IMR-90 (cell line): ENCODE results near the gene CEACAM21. TPM values are rescaled to one million over a fixed set of nuclear protein-coding genes. Genes with fewer than 3 reads are reported as not detected.

Experiments used
- ATAC-seq: fragments of 200-7000 bp; cut with Tn5 transposase; 2 replicates; pipeline ENCODE4 v1.9.1; 2020; ENCODE audit warnings: low read depth, mild to moderate bottlenecking, moderate library complexity
- BruUV-seq: library from RNA; stranded (reverse); fragments of 400-500 nt; replicated peaks from 2 replicates; lab custom pipeline; 2021; lab: Mats Ljungman, UMichigan
- CTCF ChIA-PET: fragments of 300-600 bp; formaldehyde crosslinking; extraction: SDS; loops from one replicate; lab custom pipeline; 2021; ENCODE audit warnings: antibody characterized with exemption; lab: Yijun Ruan, JAX
- POLR2A ChIA-PET: fragments of 300-600 bp; sonication (Branson Sonifier 250); formaldehyde crosslinking; loops from one replicate; lab custom pipeline; 2022; ENCODE audit warnings: antibody characterized with exemption; ENCODE audit not compliant: unreplicated experiment; lab: Charles Lee
- DNase-seq: peaks from one replicate; pipeline ENCODE4 v3.0.0; 2013
- H2AFZ ChIP-seq: replicated peaks from 2 replicates; pipeline ENCODE3; 2013; ENCODE audit warnings: low read length, mild to moderate bottlenecking; ENCODE audit not compliant: poor library complexity
- H2AK5ac ChIP-seq: 2 replicates; pipeline ENCODE4 v1.6.1; 2013; ENCODE audit warnings: low read depth, low read length, inconsistent platforms
- H2AK9ac ChIP-seq: replicated peaks from 2 replicates; pipeline ENCODE3; 2013; ENCODE audit warnings: mild to moderate bottlenecking, low read depth, low read length, moderate library complexity; ENCODE audit not compliant: poor library complexity
- H2BK120ac ChIP-seq: 2 replicates; pipeline ENCODE4 v1.6.1; 2013; ENCODE audit warnings: low read depth, low read length, inconsistent platforms
- H2BK15ac ChIP-seq: 3 replicates; pipeline ENCODE4 v1.6.1; 2013; ENCODE audit warnings: low read depth, low read length, inconsistent platforms
- H2BK20ac ChIP-seq: 2 replicates; pipeline ENCODE4 v1.6.1; 2013; ENCODE audit warnings: low read depth, mild to moderate bottlenecking, inconsistent platforms, low read length, moderate library complexity
- H2BK5ac ChIP-seq: 2 replicates; pipeline ENCODE4 v1.6.1; 2013; ENCODE audit warnings: mild to moderate bottlenecking, low read depth, low read length, inconsistent platforms; ENCODE audit not compliant: poor library complexity, severe bottlenecking
- H3K14ac ChIP-seq: replicated peaks from 2 replicates; pipeline ENCODE4 v1.6.1; 2013; ENCODE audit warnings: low read depth, low read length, inconsistent platforms
- H3K18ac ChIP-seq: 2 replicates; pipeline ENCODE4 v1.6.1; 2013; ENCODE audit warnings: low read depth, low read length, control low read depth
- H3K23ac ChIP-seq: 2 replicates; pipeline ENCODE4 v1.6.1; 2013; ENCODE audit warnings: low read depth, low read length, inconsistent platforms
- H3K27ac ChIP-seq: 2 replicates; pipeline ENCODE4 v1.5.1; 2013; ENCODE audit warnings: mild to moderate bottlenecking, control low read depth, low read length; ENCODE audit not compliant: insufficient read depth
- H3K27me3 ChIP-seq: 2 replicates; pipeline ENCODE4 v1.6.1; 2013; ENCODE audit warnings: low read length; ENCODE audit not compliant: control insufficient read depth, insufficient read depth
- H3K36me3 ChIP-seq: 2 replicates; pipeline ENCODE4 v1.6.1; 2013; ENCODE audit warnings: low read length, mixed read lengths; ENCODE audit not compliant: control insufficient read depth, insufficient read depth
- H3K4ac ChIP-seq: 2 replicates; pipeline ENCODE4 v1.6.1; 2013; ENCODE audit warnings: low read depth, low read length, inconsistent platforms
- H3K4me1 ChIP-seq: 2 replicates; pipeline ENCODE4 v1.6.1; 2013; ENCODE audit warnings: low read length, mixed read lengths; ENCODE audit not compliant: control insufficient read depth, insufficient read depth
- H3K4me2 ChIP-seq: 2 replicates; pipeline ENCODE4 v1.6.1; 2013; ENCODE audit warnings: low read depth, mild to moderate bottlenecking, control low read depth, low read length, moderate library complexity
- H3K4me3 ChIP-seq: 2 replicates; pipeline ENCODE4 v1.5.1; 2013; ENCODE audit warnings: low read depth, mild to moderate bottlenecking, control low read depth, low read length, moderate library complexity; ENCODE audit not compliant: insufficient read depth
- H3K56ac ChIP-seq: 2 replicates; pipeline ENCODE4 v1.6.1; 2013; ENCODE audit warnings: low read length, inconsistent platforms; ENCODE audit not compliant: insufficient read depth; ENCODE audit errors: extremely low read depth
- H3K79me1 ChIP-seq, 2 experiments: 2 replicates each; pipeline ENCODE4 v1.6.1; 2013; ENCODE audit warnings: low read length in 2 of 2, inconsistent platforms in 1 of 2, low read depth in 1 of 2
- H3K9ac ChIP-seq: 2 replicates; pipeline ENCODE4 v1.6.1; 2013; ENCODE audit warnings: low read depth, low read length, control low read depth
- H3K9me1 ChIP-seq: 2 replicates; pipeline ENCODE4 v1.6.1; 2013; ENCODE audit warnings: low read length, inconsistent platforms; ENCODE audit not compliant: insufficient read depth
- H3K9me3 ChIP-seq: 2 replicates; pipeline ENCODE4 v1.6.1; 2013; ENCODE audit warnings: low read length; ENCODE audit not compliant: control insufficient read depth, insufficient read depth
- H4K20me1 ChIP-seq: 2 replicates; pipeline ENCODE4 v1.6.1; 2013; ENCODE audit warnings: low read length, inconsistent platforms; ENCODE audit not compliant: insufficient read depth
- H4K5ac ChIP-seq: 2 replicates; pipeline ENCODE4 v1.6.1; 2013; ENCODE audit warnings: mild to moderate bottlenecking, low read depth, low read length, control low read depth
- H4K8ac ChIP-seq, 2 experiments: 2 replicates each; pipeline ENCODE4 v1.6.1; 2013; ENCODE audit warnings: low read depth in 2 of 2, low read length in 2 of 2, control low read depth in 1 of 2, inconsistent platforms in 1 of 2
- H4K91ac ChIP-seq: 2 replicates; pipeline ENCODE4 v1.6.1; 2013; ENCODE audit warnings: low read depth, low read length, inconsistent platforms; ENCODE audit not compliant: insufficient read depth
- CEBPB ChIP-seq: IDR thresholded peaks from 2 replicates; pipeline ENCODE4 v1.6.1; 2012; ENCODE audit warnings: low read depth, low read length, improper control_type of control experiment
- ELK1 ChIP-seq: fragments of 150-350 bp; IDR thresholded peaks from 2 replicates; pipeline ENCODE4 v1.6.1; 2016; ENCODE audit warnings: low read depth, mild to moderate bottlenecking, low read length, moderate library complexity, borderline replicate concordance
- MAFK ChIP-seq: IDR thresholded peaks from 2 replicates; pipeline ENCODE4 v1.6.1; 2012; ENCODE audit warnings: low read depth, low read length, improper control_type of control experiment
- POLR2A ChIP-seq: IDR thresholded peaks from 2 replicates; pipeline ENCODE4 v1.6.1; 2012; ENCODE audit warnings: mild to moderate bottlenecking, low read depth, low read length
- RFX5 ChIP-seq: IDR thresholded peaks from 2 replicates; pipeline ENCODE4 v1.8.0; 2012; ENCODE audit warnings: low read depth, mild to moderate bottlenecking, low read length, moderate library complexity
- USF2 ChIP-seq: fragments of 150-350 bp; IDR thresholded peaks from 2 replicates; pipeline ENCODE4 v1.6.1; 2017; ENCODE audit warnings: mild to moderate bottlenecking, antibody characterized with exemption, low read length, low read depth
- WGBS, 2 experiments: methylation state at CpG; one replicate each; pipeline versions ENCODE4 v1.1.5 to v1.1.7; 2013; ENCODE audit warnings: missing lambda C conversion rate in 2 of 2; ENCODE audit not compliant: insufficient read length in 1 of 2; ENCODE audit errors: extremely low coverage in 2 of 2; 5-methylcytosine and 5-hydroxymethylcytosine counted together
- dilution Hi-C: fragments of 300-500 bp; cut with HindIII; formaldehyde crosslinking; loops from one replicate; pipeline ENCODE4 v1.14.3; 2018; ENCODE audit warnings: low sequenced_read_pairs; ENCODE audit not compliant: unreplicated experiment
- in situ Hi-C: fragments of 300-500 bp; cut with MboI; formaldehyde crosslinking; loops from 3 replicates; pipeline ENCODE4 v1.14.3; 2019; ENCODE audit warnings: low sequenced_read_pairs, inconsistent platforms, mixed read lengths
- intact Hi-C: fragments of 100-400 bp; cut with micrococcal nuclease; formaldehyde crosslinking; loops from 2 replicates; pipeline ENCODE4 v1.10.0; 2022
- polyA plus RNA-seq, 3 experiments: library from polyadenylated mRNA; depleted of rRNA; stranded (reverse); fragments of >200 nt; gene quantifications; 2 replicates each; pipeline ENCODE4 v1.2.3, GENCODE V29; 2012; ENCODE audit warnings: low replicate concordance in 1 of 3
- total RNA-seq: library from RNA; depleted of rRNA; stranded (reverse); fragments of >200 nt; gene quantifications from 2 replicates; pipeline ENCODE4 v1.2.3, GENCODE V29; 2012

Gene CEACAM21
- total and polyA plus RNA-seq, 2 of the 4 experiments (the other 2 are of a cell fraction) = not detected

GRCh38 chr19:41595890-41596280 lies 19.9 kb downstream of the CEACAM21 start:
- no peaks in the 10 kb centered on the region for H3K9me3 ChIP-seq
- no peak overlapping the region for H3K27ac ChIP-seq
- no peak overlapping the region for H2BK20ac ChIP-seq
- H3K14ac ChIP-seq = no peak overlapping the region
- H3K79me1 ChIP-seq = no peaks in the 10 kb centered on the region
- no peak overlapping the region for H3K4me3 ChIP-seq
- no peak overlapping the region for H2BK5ac ChIP-seq
- H2BK15ac ChIP-seq = no peak overlapping the region
- H4K20me1 ChIP-seq = peaks cover 3% of the 10 kb centered on the region; the same call in 1 of the 2 replicates
- intact Hi-C loops = no loop called here
- no peak overlapping the region for H4K5ac ChIP-seq
- CTCF ChIA-PET = no interaction called here
- H2BK120ac ChIP-seq = no peak overlapping the region
- POLR2A ChIA-PET = no interaction called here
- TF ChIP-seq CEBPB (no peak), USF2 (no peak), RFX5 (no peak), POLR2A (no peak), ELK1 (no peak), MAFK (no peak)
- ATAC-seq (no peak), DNase-seq (no peak)
- no peaks in the 10 kb centered on the region for H3K27me3 ChIP-seq
- no peaks in the 10 kb centered on the region for H3K4me1 ChIP-seq
- no peak overlapping the region for H3K4ac ChIP-seq
- no peak overlapping the region for H2AK9ac ChIP-seq
- H3K9me1 ChIP-seq = no peaks in the 10 kb centered on the region
- H3K23ac ChIP-seq = no peak overlapping the region
- BruUV-seq = no TSS peak
- H3K9ac ChIP-seq = no peak overlapping the region
- WGBS, 2 experiments = no CpG with 5 or more reads among the region's 3 CpGs
- in situ Hi-C loops = no loop called here
- H3K36me3 ChIP-seq = no peaks in the 10 kb centered on the region
- dilution Hi-C loops = no loop called here
- no peak overlapping the region for H2AFZ ChIP-seq
- H3K18ac ChIP-seq = no peak overlapping the region
- H4K8ac ChIP-seq = no peak overlapping the region
- no peak overlapping the region for H4K91ac ChIP-seq
- H2AK5ac ChIP-seq = no peak overlapping the region
- no peak overlapping the region for H3K56ac ChIP-seq
- no peak overlapping the region for H3K4me2 ChIP-seq
